Stimulated activated naive B cell treated with anti-CD40 and anti-IgM and Interleukin-4, amounts not matched to agents 10 μg/mL and 1 μg/mL and 100 μg/mL, for 72 hours (primary cell): ENCODE data around the gene OR10K1.

Experiments
- ATAC-seq, 2 donors: fragments of 150-1000 bp; cut with Tn5 transposase; replicated peaks; 2 replicates each; pipeline ENCODE4 v1.10.0; 2021; ENCODE audit warnings: moderate library complexity in 1 of 2
- DNase-seq: peaks from one replicate; pipeline ENCODE4 v3.0.0; 2021
- H3K27ac Mint-ChIP-seq: one replicate; pipeline ENCODE4 v1.8.0; 2022; ENCODE audit warnings: mild to moderate bottlenecking, mixed read lengths
- H3K27me3 Mint-ChIP-seq, 2 donors: one replicate each; pipeline ENCODE4 v1.8.0; 2022; ENCODE audit warnings: mixed read lengths in 2 of 2
- H3K36me3 Mint-ChIP-seq, 2 donors: one replicate each; pipeline ENCODE4 v1.8.0; 2022; ENCODE audit warnings: mixed read lengths in 2 of 2, mild to moderate bottlenecking in 1 of 2
- H3K4me1 Mint-ChIP-seq, 2 donors: one replicate each; pipeline ENCODE4 v1.8.0; 2022; ENCODE audit warnings: mixed read lengths in 2 of 2, mild to moderate bottlenecking in 1 of 2
- H3K4me3 Mint-ChIP-seq, 2 donors: one replicate each; pipeline ENCODE4 v1.8.0; 2022; ENCODE audit warnings: mild to moderate bottlenecking in 2 of 2, mixed read lengths in 2 of 2, moderate library complexity in 1 of 2
- H3K9me3 Mint-ChIP-seq, 2 donors: one replicate each; pipeline ENCODE4 v1.8.0; 2022; ENCODE audit warnings: mixed read lengths in 2 of 2, mild to moderate bottlenecking in 1 of 2

OR10K1 gene

GRCh38 chr1:158491316-158491715 lies 29.7 kb downstream of the OR10K1 start:
- Mint-ChIP-seq H3K9me3 (no peaks in the 10 kb centered on the region), H3K4me3 (no peak overlapping the region), H3K4me1 (peaks cover 0 to under 1% of the 10 kb centered on the region in 2 donors), H3K27me3 (no peaks in the 10 kb centered on the region), H3K27ac (no peak overlapping the region), H3K36me3 (no peaks in the 10 kb centered on the region)
- no peak for ATAC-seq
- DNase-seq: no peak

GRCh38 chr1:158493054-158493453 lies 31.4 kb downstream of the OR10K1 start:
- Mint-ChIP-seq H3K27ac (no peak overlapping the region), H3K4me3 (no peak overlapping the region), H3K36me3 (no peaks in the 10 kb centered on the region), H3K9me3 (no peaks in the 10 kb centered on the region), H3K27me3 (no peaks in the 10 kb centered on the region), H3K4me1 (peaks cover 0 to 3% of the 10 kb centered on the region in 2 donors)
- DNase-seq (no peak), ATAC-seq (no peak)

- H3K27me3 Mint-ChIP-seq: peaks cover 0 to 2% of the 10 kb centered on the region in 2 donors
- H3K27ac Mint-ChIP-seq: no peak overlapping the region
- no peak for DNase-seq
- no peak overlapping the region for H3K4me3 Mint-ChIP-seq
- no peaks in the 10 kb centered on the region for H3K36me3 Mint-ChIP-seq
- peaks cover 0 to 3% of the 10 kb centered on the region in 2 donors for H3K4me1 Mint-ChIP-seq
- no peaks in the 10 kb centered on the region for H3K9me3 Mint-ChIP-seq
- no peak for ATAC-seq
These were observed 33.2 kb downstream of the OR10K1 start for GRCh38 chr1:158494796-158495195.

- Mint-ChIP-seq H3K9me3 (no peaks in the 10 kb centered on the region), H3K4me1 (peaks cover 0 to 3% of the 10 kb centered on the region in 2 donors), H3K27me3 (peaks cover 9 to 13% of the 10 kb centered on the region in 2 donors), H3K4me3 (no peak overlapping the region), H3K36me3 (no peaks in the 10 kb centered on the region), H3K27ac (no peak overlapping the region)
- peak in 1 of 2 donors; percentile 43 for ATAC-seq
- DNase-seq: no peak
These were observed 34.7 kb downstream of the OR10K1 start for GRCh38 chr1:158496374-158496773.

- peaks cover 7 to 12% of the 10 kb centered on the region in 2 donors for H3K27me3 Mint-ChIP-seq
- H3K27ac Mint-ChIP-seq: no peak overlapping the region
- H3K4me1 Mint-ChIP-seq: peaks cover 2 to 10% of the 10 kb centered on the region in 2 donors
- peaks cover 6 to 8% of the 10 kb centered on the region in 2 donors for H3K36me3 Mint-ChIP-seq
- DNase-seq (peak; percentile 31), ATAC-seq (peak; percentile 68 to 74)
- no peak overlapping the region for H3K4me3 Mint-ChIP-seq
- peaks cover 0 to 6% of the 10 kb centered on the region in 2 donors for H3K9me3 Mint-ChIP-seq
These were observed 44.8 kb downstream of the OR10K1 start for GRCh38 chr1:158506369-158506987.

GRCh38 chr1:158507511-158507910 lies 45.9 kb downstream of the OR10K1 start:
- H3K4me1 Mint-ChIP-seq: peaks cover 2 to 10% of the 10 kb centered on the region in 2 donors
- ATAC-seq: no peak
- H3K27ac Mint-ChIP-seq: no peak overlapping the region
- H3K9me3 Mint-ChIP-seq: peaks cover 0 to 2% of the 10 kb centered on the region in 2 donors
- DNase-seq: no peak
- peaks cover 7 to 12% of the 10 kb centered on the region in 2 donors for H3K27me3 Mint-ChIP-seq
- no peak overlapping the region for H3K4me3 Mint-ChIP-seq
- H3K36me3 Mint-ChIP-seq: peaks cover 2 to 3% of the 10 kb centered on the region in 2 donors

- no peaks in the 10 kb centered on the region for H3K9me3 Mint-ChIP-seq
- H3K36me3 Mint-ChIP-seq: no peaks in the 10 kb centered on the region
- no peak overlapping the region for H3K27ac Mint-ChIP-seq
- DNase-seq: no peak
- no peak for ATAC-seq
- H3K4me3 Mint-ChIP-seq: no peak overlapping the region
- H3K27me3 Mint-ChIP-seq: peaks cover 9 to 18% of the 10 kb centered on the region in 2 donors
- H3K4me1 Mint-ChIP-seq: peaks cover 2 to 10% of the 10 kb centered on the region in 2 donors
These were observed 48.0 kb downstream of the OR10K1 start for GRCh38 chr1:158509471-158510156.

GRCh38 chr1:158516966-158517365 lies 55.3 kb downstream of the OR10K1 start:
- DNase-seq (no peak), ATAC-seq (no peak)
- H3K27ac Mint-ChIP-seq: no peak overlapping the region
- H3K9me3 Mint-ChIP-seq: no peaks in the 10 kb centered on the region
- no peak overlapping the region for H3K4me3 Mint-ChIP-seq
- peaks cover 14 to 18% of the 10 kb centered on the region in 2 donors for H3K27me3 Mint-ChIP-seq
- H3K4me1 Mint-ChIP-seq: no peaks in the 10 kb centered on the region
- H3K36me3 Mint-ChIP-seq: no peaks in the 10 kb centered on the region
